ENCODE data around the gene KRTAP10-10.
"Not testable (repeated sequence)": the region's sequence is repeated elsewhere in the genome, so short reads cannot be mapped to it uniquely, and the experiment has no call there.

Gene KRTAP10-10

GRCh38 chr21:44646366-44647221, 9.4 kb downstream of the KRTAP10-10 start, which contains the start of gene KRTAP10-11:
Gene KRTAP10-11 (plus strand): TSS chr21:44646414. CDS start chr21:44646459, 45 bp downstream.
- not testable (repeated sequence) for H3K4me3 ChIP-seq (ENCODE audit: low read length)

GRCh38 chr21:44647222-44647552, 10.0 kb downstream of the KRTAP10-10 start:
- DNase-seq (ENCODE audit: low read depth, low spot score), result no peak
- H3K4me3 ChIP-seq (ENCODE audit: low read length), result no peak overlapping the region

More at GRCh38 chr21:44646366-44647221, 9.4 kb downstream of the KRTAP10-10 start, which contains the start of gene KRTAP10-11:
- not testable (repeated sequence) for DNase-seq (ENCODE audit: low read depth, low spot score)

GRCh38 chr21:44648557-44649311, 11.6 kb downstream of the KRTAP10-10 start:
- DNase-seq (ENCODE audit: low read depth, low spot score), result no peak
- H3K4me3 ChIP-seq (ENCODE audit: low read length), result no peak overlapping the region

GRCh38 chr21:44649521-44650100, 12.5 kb downstream of the KRTAP10-10 start:
- H3K4me3 ChIP-seq (ENCODE audit: low read length), result no peak overlapping the region
- no peak for DNase-seq (ENCODE audit: low read depth, low spot score)

GRCh38 chr21:44650265-44650972, 13.3 kb downstream of the KRTAP10-10 start:
- H3K4me3 ChIP-seq (ENCODE audit: low read length), result no peak overlapping the region
- DNase-seq (ENCODE audit: low read depth, low spot score), result no peak

GRCh38 chr21:44650973-44651675, 14.0 kb downstream of the KRTAP10-10 start:
- H3K4me3 ChIP-seq (ENCODE audit: low read length), result no peak overlapping the region
- no peak for DNase-seq (ENCODE audit: low read depth, low spot score)

- no peak overlapping the region for H3K4me3 ChIP-seq (ENCODE audit: low read length)
- DNase-seq (ENCODE audit: low read depth, low spot score), result peak; percentile 67
Observed at GRCh38 chr21:44653123-44653522, 16.0 kb downstream of the KRTAP10-10 start.

GRCh38 chr21:44653656-44654575, 16.8 kb downstream of the KRTAP10-10 start:
- peak; percentile 72 for DNase-seq (ENCODE audit: low read depth, low spot score)
- H3K4me3 ChIP-seq (ENCODE audit: low read length), result no peak overlapping the region

- H3K4me3 ChIP-seq (ENCODE audit: low read length), result no peak within 1 kb of the TSS
- DNase-seq (ENCODE audit: low read depth, low spot score), result peak; percentile 26
Observed at GRCh38 chr21:44654576-44655175, 17.5 kb downstream of the KRTAP10-10 start, which contains the start of gene KRTAP12-4. Gene KRTAP12-4 (minus strand): TSS chr21:44654659. CDS start chr21:44654614, 45 bp downstream.

GRCh38 chr21:44656868-44657267, 19.7 kb downstream of the KRTAP10-10 start:
- H3K4me3 ChIP-seq (ENCODE audit: low read length), result no peak overlapping the region

GRCh38 chr21:44657635-44658540, 20.7 kb downstream of the KRTAP10-10 start, which contains the start of gene KRTAP12-3:
Gene KRTAP12-3 (plus strand): TSS chr21:44657932. CDS start chr21:44657980, 48 bp downstream.
- no peak within 1 kb of the TSS for H3K4me3 ChIP-seq (ENCODE audit: low read length)
- DNase-seq (ENCODE audit: low read depth, low spot score), result peak; percentile 48

More at GRCh38 chr21:44656868-44657267, 19.7 kb downstream of the KRTAP10-10 start:
- no peak for DNase-seq (ENCODE audit: low read depth, low spot score)

GRCh38 chr21:44658541-44658910, 21.4 kb downstream of the KRTAP10-10 start:
- no peak overlapping the region for H3K4me3 ChIP-seq (ENCODE audit: low read length)
- DNase-seq (ENCODE audit: low read depth, low spot score), result no peak

- peak; percentile 61 for DNase-seq (ENCODE audit: low read depth, low spot score)
- no peak overlapping the region for H3K4me3 ChIP-seq (ENCODE audit: low read length)
Observed at GRCh38 chr21:44658913-44659595, 21.9 kb downstream of the KRTAP10-10 start.

GRCh38 chr21:44661567-44661966, 24.4 kb downstream of the KRTAP10-10 start:
- not testable (repeated sequence) for H3K4me3 ChIP-seq (ENCODE audit: low read length); DNase-seq (ENCODE audit: low read depth, low spot score)

- no peak overlapping the region for H3K4me3 ChIP-seq (ENCODE audit: low read length)
- no peak for DNase-seq (ENCODE audit: low read depth, low spot score)
Observed at GRCh38 chr21:44664691-44665090, 27.5 kb downstream of the KRTAP10-10 start.
